H9 (cell line): Measurements from ENCODE around the gene APCDD1L. TPM values are rescaled to one million over a fixed set of nuclear protein-coding genes. Genes with fewer than 3 reads are reported as not detected.

Experiments
- DNase-seq: peaks from one replicate; pipeline ENCODE4 v3.0.0-alpha.2; 2017
- H2AFZ ChIP-seq: one replicate; pipeline ENCODE4 v1.6.1; 2013; ENCODE audit warnings: mild to moderate bottlenecking, low read length, control low read depth, moderate library complexity
- H2AK5ac ChIP-seq: 2 replicates; pipeline ENCODE4 v1.6.1; 2013; ENCODE audit warnings: low read length, control low read depth, mixed read lengths; ENCODE audit not compliant: insufficient read length
- H2BK120ac ChIP-seq: one replicate; pipeline ENCODE4 v1.6.1; 2013; ENCODE audit warnings: low read depth, mild to moderate bottlenecking, low read length, control low read depth, inconsistent platforms; ENCODE audit not compliant: poor library complexity, severe bottlenecking
- H2BK12ac ChIP-seq: 2 replicates; pipeline ENCODE4 v1.6.1; 2013; ENCODE audit warnings: low read length, control low read depth, mixed read lengths, low read depth; ENCODE audit not compliant: insufficient read length
- H2BK15ac ChIP-seq: 2 replicates; pipeline ENCODE4 v1.6.1; 2013; ENCODE audit warnings: low read depth, low read length, control low read depth
- H2BK20ac ChIP-seq: one replicate; pipeline ENCODE4 v1.6.1; 2013; ENCODE audit warnings: low read depth, mild to moderate bottlenecking, low read length, control low read depth, inconsistent platforms; ENCODE audit not compliant: poor library complexity, severe bottlenecking
- H2BK5ac ChIP-seq: 2 replicates; pipeline ENCODE4 v1.6.1; 2013; ENCODE audit warnings: low read length, control low read depth, mixed read lengths; ENCODE audit not compliant: insufficient read length
- H3K14ac ChIP-seq: 2 replicates; pipeline ENCODE4 v1.6.1; 2013; ENCODE audit warnings: low read length, control low read depth; ENCODE audit not compliant: insufficient read depth
- H3K18ac ChIP-seq: 2 replicates; pipeline ENCODE4 v1.6.1; 2013; ENCODE audit warnings: low read depth, mild to moderate bottlenecking, mixed read lengths, low read length, control low read depth; ENCODE audit not compliant: insufficient read length
- H3K23ac ChIP-seq: 2 replicates; pipeline ENCODE4 v1.6.1; 2013; ENCODE audit warnings: low read length, control low read depth, mixed read lengths, low read depth; ENCODE audit not compliant: insufficient read length
- H3K23me2 ChIP-seq: 2 replicates; pipeline ENCODE4 v1.6.1; 2013; ENCODE audit warnings: low read depth, mild to moderate bottlenecking, mixed read lengths, low read length, control low read depth; ENCODE audit not compliant: insufficient read length, poor library complexity, severe bottlenecking
- H3K27ac ChIP-seq: 2 replicates; pipeline ENCODE4 v1.5.1; 2013; ENCODE audit warnings: low read length, control low read depth, mixed read lengths, low read depth; ENCODE audit not compliant: insufficient read length
- H3K27me3 ChIP-seq: 2 replicates; pipeline ENCODE4 v1.6.1; 2013; ENCODE audit warnings: low read length, control low read depth, inconsistent platforms; ENCODE audit not compliant: insufficient read depth
- H3K4ac ChIP-seq: 2 replicates; pipeline ENCODE4 v1.6.1; 2013; ENCODE audit warnings: low read depth, mild to moderate bottlenecking, control low read depth, inconsistent platforms, low read length, moderate library complexity
- H3K4me1 ChIP-seq: 2 replicates; pipeline ENCODE4 v1.6.1; 2013; ENCODE audit warnings: low read length, control low read depth, inconsistent platforms; ENCODE audit not compliant: insufficient read depth
- H3K4me2 ChIP-seq: 2 replicates; pipeline ENCODE4 v1.6.1; 2013; ENCODE audit warnings: low read length, control low read depth, mixed read lengths; ENCODE audit not compliant: insufficient read length, insufficient read depth
- H3K56ac ChIP-seq: 2 replicates; pipeline ENCODE4 v1.6.1; 2013; ENCODE audit warnings: low read depth, mild to moderate bottlenecking, mixed read lengths, low read length, control low read depth; ENCODE audit not compliant: insufficient read length
- H3K79me1 ChIP-seq: 2 replicates; pipeline ENCODE4 v1.6.1; 2013; ENCODE audit warnings: low read depth, mild to moderate bottlenecking, moderate library complexity, low read length, control low read depth, inconsistent platforms; ENCODE audit not compliant: insufficient read depth, poor library complexity, severe bottlenecking
- H3K79me2 ChIP-seq: 2 replicates; pipeline ENCODE4 v1.6.1; 2013; ENCODE audit warnings: low read length, control low read depth, inconsistent platforms; ENCODE audit not compliant: insufficient read depth
- H3K9ac ChIP-seq: 2 replicates; pipeline ENCODE4 v1.6.1; 2013; ENCODE audit warnings: low read length, control low read depth, mixed read lengths; ENCODE audit not compliant: insufficient read length; ENCODE audit errors: extremely low read depth
- H3K9me3 ChIP-seq: one replicate; pipeline ENCODE4 v1.6.1; 2013; ENCODE audit warnings: low read depth, low read length, inconsistent platforms; ENCODE audit not compliant: control insufficient read depth
- H3T11ph ChIP-seq: one replicate; pipeline ENCODE4 v1.6.1; 2013; ENCODE audit warnings: mild to moderate bottlenecking, low read length, control low read depth, inconsistent platforms
- H4K20me1 ChIP-seq: one replicate; pipeline ENCODE4 v1.6.1; 2013; ENCODE audit not compliant: control insufficient read depth, insufficient read length, insufficient read depth
- H4K5ac ChIP-seq: 2 replicates; pipeline ENCODE4 v1.6.1; 2013; ENCODE audit warnings: low read depth, mild to moderate bottlenecking, mixed read lengths, low read length, control low read depth; ENCODE audit not compliant: insufficient read length
- H4K8ac ChIP-seq: replicated peaks from 2 replicates; pipeline ENCODE4 v1.6.1; 2013; ENCODE audit warnings: low read length, control low read depth, mixed read lengths, low read depth; ENCODE audit not compliant: insufficient read length
- H4K91ac ChIP-seq: 2 replicates; pipeline ENCODE4 v1.6.1; 2013; ENCODE audit warnings: low read depth, mild to moderate bottlenecking, moderate library complexity, mixed read lengths, low read length, control low read depth; ENCODE audit not compliant: insufficient read length
- H3K27ac Mint-ChIP-seq, 3 experiments: 2 replicates in 2 of 3; 3 replicates in 1 of 3; pipeline ENCODE4 v1.8.0; 2020 to 2021; ENCODE audit warnings: mixed read lengths in 3 of 3, mild to moderate bottlenecking in 1 of 3, moderate library complexity in 1 of 3
- H3K27me3 Mint-ChIP-seq: 2 replicates; pipeline ENCODE4 v1.8.0; 2021; ENCODE audit warnings: low read depth, mild to moderate bottlenecking, moderate library complexity, mixed read lengths
- H3K36me3 Mint-ChIP-seq, 3 experiments: 2 replicates in 2 of 3; 3 replicates in 1 of 3; pipeline ENCODE4 v1.8.0; 2020 to 2021; ENCODE audit warnings: low read depth in 3 of 3, mixed read lengths in 3 of 3; ENCODE audit not compliant: insufficient read depth in 1 of 3
- H3K4me1 Mint-ChIP-seq, 2 experiments: 2 replicates each; pipeline ENCODE4 v1.8.0; 2020; ENCODE audit warnings: mixed read lengths in 2 of 2
- H3K4me3 Mint-ChIP-seq, 2 experiments: 2 replicates in 1 of 2; 3 replicates in 1 of 2; pipeline ENCODE4 v1.8.0; 2020 to 2021; ENCODE audit warnings: mild to moderate bottlenecking in 2 of 2, mixed read lengths in 2 of 2, moderate library complexity in 1 of 2
- H3K9me3 Mint-ChIP-seq, 2 experiments: 2 replicates in 1 of 2; 3 replicates in 1 of 2; pipeline ENCODE4 v1.8.0; 2020; ENCODE audit warnings: mild to moderate bottlenecking in 2 of 2, mixed read lengths in 2 of 2, moderate library complexity in 1 of 2
- CTCF ChIP-seq: fragments of 200-600 bp; sonication (generic); conservative IDR thresholded peaks from 3 replicates; pipeline ENCODE4 v1.8.0; 2021; ENCODE audit warnings: antibody characterized with exemption, mild to moderate bottlenecking
- WGBS: extraction: QIAGEN DNeasy Blood & Tissue Kit; methylation state at CpG from one replicate; pipeline ENCODE4 v1.1.7; 2013; ENCODE audit warnings: missing lambda C conversion rate, low lambda C conversion rate, mixed read lengths; ENCODE audit not compliant: insufficient read length; ENCODE audit errors: extremely low coverage; 5-methylcytosine and 5-hydroxymethylcytosine counted together
- total RNA-seq: library from RNA; stranded (reverse); gene quantifications from 2 replicates; pipeline ENCODE4 v1.2.1, GENCODE V29; 2021

Gene APCDD1L
- total RNA-seq, 1 experiment from 2014 or later, result 0.68 TPM

GRCh38 chr20:58471193-58472164 lies 43.7 kb downstream of the APCDD1L start:
- Histone ChIP-seq H3K23ac (no peak overlapping the region), H2AFZ (no peak overlapping the region), H3K9ac (no peak overlapping the region), H3K56ac (no peak overlapping the region), H3K79me2 (no peaks in the 10 kb centered on the region), H4K20me1 (no peaks in the 10 kb centered on the region), H3K4me1 (no peaks in the 10 kb centered on the region), H3K4me2 (no peak overlapping the region), H3T11ph (no peak overlapping the region), H3K9me3 (no peaks in the 10 kb centered on the region), H3K79me1 (no peaks in the 10 kb centered on the region), H2BK120ac (no peak overlapping the region), H2AK5ac (no peak overlapping the region), H3K27ac (no peak overlapping the region), H4K8ac (no peak overlapping the region), H4K5ac (no peak overlapping the region), H4K91ac (no peak overlapping the region), H2BK5ac (no peak overlapping the region), H3K14ac (no peak overlapping the region; the same call in 1 of the 2 replicates), H3K23me2 (no peaks in the 10 kb centered on the region), H3K18ac (no peak overlapping the region), H3K27me3 (no peaks in the 10 kb centered on the region), H2BK20ac (no peak overlapping the region), H2BK12ac (no peak overlapping the region), H3K4ac (no peak overlapping the region), H2BK15ac (no peak overlapping the region)
- no peak for TF ChIP-seq CTCF
- Mint-ChIP-seq H3K27ac (no peak overlapping the region), H3K4me3 (no peak overlapping the region), H3K9me3 (peaks cover 2 to 5% of the 10 kb centered on the region in 2 experiments; a peak in 3 of 5 replicates), H3K4me1 (peaks cover 3 to 12% of the 10 kb centered on the region in 2 experiments), H3K36me3 (peaks cover 0 to 2% (median 0%) of the 10 kb centered on the region in 3 experiments; a peak in 1 of 7 replicates), H3K27me3 (no peaks in the 10 kb centered on the region)
- WGBS, result no CpG with 5 or more reads among the region's 26 CpGs
- no peak for DNase-seq
